GM21825 (cell line): Measurements from ENCODE around the gene CBY1.
"Not testable (repeated sequence)": the region's sequence is repeated elsewhere in the genome, so short reads cannot be mapped to it uniquely, and the experiment has no call there.

Source experiments
- ATAC-seq: cut with Tn5 transposase; IDR thresholded peaks from one replicate; pipeline ENCODE4 v1.9.1; 2021; ENCODE audit warnings: mild to moderate bottlenecking, moderate library complexity; ENCODE audit not compliant: unreplicated experiment

Gene CBY1

GRCh38 chr22:38656256-38657044, at the start of gene CBY1, which contains the start of gene FAM227A:
CBY1 (plus strand) TSS chr22:38656638; CDS start chr22:38668055, 11,417 bp downstream.
FAM227A (minus strand) TSS chr22:38656392; CDS start chr22:38650168, 6,224 bp downstream.
- ATAC-seq = peak; percentile 69

GRCh38 chr22:38607680-38608079, 48.8 kb upstream of the CBY1 start:
- no peak for ATAC-seq

GRCh38 chr22:38608992-38609750, 47.3 kb upstream of the CBY1 start:
- no peak for ATAC-seq

GRCh38 chr22:38610234-38610633, 46.2 kb upstream of the CBY1 start:
- ATAC-seq = no peak

- ATAC-seq = no peak
These were observed 44.9 kb upstream of the CBY1 start for GRCh38 chr22:38611559-38611958.

- no peak for ATAC-seq
These were observed 44.0 kb upstream of the CBY1 start for GRCh38 chr22:38612217-38613006.

GRCh38 chr22:38613588-38613987, 42.9 kb upstream of the CBY1 start:
- no peak for ATAC-seq

- no peak for ATAC-seq
These were observed 41.9 kb upstream of the CBY1 start for GRCh38 chr22:38614332-38615063.

GRCh38 chr22:38615064-38615405, 41.4 kb upstream of the CBY1 start:
- not testable (repeated sequence) for ATAC-seq

GRCh38 chr22:38618258-38618657, 38.2 kb upstream of the CBY1 start:
- no peak for ATAC-seq

- no peak for ATAC-seq
These were observed 37.8 kb upstream of the CBY1 start for GRCh38 chr22:38618682-38619081.

GRCh38 chr22:38623351-38623750, 33.1 kb upstream of the CBY1 start:
- ATAC-seq = no peak

- no peak for ATAC-seq
These were observed 28.0 kb upstream of the CBY1 start for GRCh38 chr22:38628444-38628843.

- no peak for ATAC-seq
These were observed 27.3 kb upstream of the CBY1 start for GRCh38 chr22:38629108-38629507.

GRCh38 chr22:38631724-38632123, 24.7 kb upstream of the CBY1 start:
- no peak for ATAC-seq

- ATAC-seq = no peak
These were observed 23.9 kb upstream of the CBY1 start for GRCh38 chr22:38632528-38632927.

GRCh38 chr22:38638216-38638615, 18.2 kb upstream of the CBY1 start:
- no peak for ATAC-seq

GRCh38 chr22:38638728-38639127, 17.7 kb upstream of the CBY1 start:
- no peak for ATAC-seq

- ATAC-seq = no peak
These were observed 14.9 kb upstream of the CBY1 start for GRCh38 chr22:38641476-38642040.

GRCh38 chr22:38644245-38644644, 12.2 kb upstream of the CBY1 start:
- not testable (repeated sequence) for ATAC-seq
